Measurements from ENCODE around the gene DCP1B.

DCP1B gene

GRCh38 chr12:2017546-2018337 lies 13.5 kb upstream of the DCP1B start:
- DNase-seq = peak; percentile 62

GRCh38 chr12:2016862-2017545 lies 12.7 kb upstream of the DCP1B start:
- DNase-seq = no peak

- no peak for DNase-seq
Observed at GRCh38 chr12:2014231-2014630, 10.0 kb upstream of the DCP1B start.

GRCh38 chr12:2013527-2014223 lies 9.4 kb upstream of the DCP1B start:
- DNase-seq = no peak

- DNase-seq = no peak
Observed at GRCh38 chr12:2013086-2013485, 8.8 kb upstream of the DCP1B start.

GRCh38 chr12:2011643-2012607 lies 7.7 kb upstream of the DCP1B start:
- no peak for DNase-seq

- no peak for DNase-seq
Observed at GRCh38 chr12:2009623-2010022, 5.4 kb upstream of the DCP1B start.

- DNase-seq = no peak
Observed at GRCh38 chr12:2008677-2009076, 4.4 kb upstream of the DCP1B start.

GRCh38 chr12:2003676-2004112 lies 563 bp downstream of the DCP1B start:
- no peak for DNase-seq

GRCh38 chr12:1995205-1995896 lies 8.9 kb downstream of the DCP1B start:
- DNase-seq = no peak

- DNase-seq = no peak
Observed at GRCh38 chr12:1994429-1995143, 9.7 kb downstream of the DCP1B start.

GRCh38 chr12:1993871-1994371 lies 10.3 kb downstream of the DCP1B start:
- no peak for DNase-seq

GRCh38 chr12:1993341-1993740 lies 10.9 kb downstream of the DCP1B start:
- DNase-seq = no peak

- DNase-seq = no peak
Observed at GRCh38 chr12:1992732-1993131, 11.5 kb downstream of the DCP1B start.

GRCh38 chr12:1989111-1989510 lies 15.1 kb downstream of the DCP1B start:
- DNase-seq = no peak

GRCh38 chr12:1984759-1985158 lies 19.5 kb downstream of the DCP1B start:
- no peak for DNase-seq

- DNase-seq = no peak
Observed at GRCh38 chr12:1980282-1980681, 24.0 kb downstream of the DCP1B start.

- DNase-seq = no peak
Observed at GRCh38 chr12:1978078-1978862, 26.0 kb downstream of the DCP1B start.

GRCh38 chr12:1977588-1977987 lies 26.7 kb downstream of the DCP1B start:
- DNase-seq = no peak

GRCh38 chr12:1977109-1977508 lies 27.1 kb downstream of the DCP1B start:
- no peak for DNase-seq
